LoVo (cell line): ENCODE data around the gene TLCD3A.
"Not testable (repeated sequence)": the region's sequence is repeated elsewhere in the genome, so short reads cannot be mapped to it uniquely, and the experiment has no call there.

ENCODE experiments used
- DNase-seq: peaks from one replicate; pipeline ENCODE4 v3.0.0-alpha.2; 2016; ENCODE audit warnings: low spot score

The TLCD3A gene

DNA sequence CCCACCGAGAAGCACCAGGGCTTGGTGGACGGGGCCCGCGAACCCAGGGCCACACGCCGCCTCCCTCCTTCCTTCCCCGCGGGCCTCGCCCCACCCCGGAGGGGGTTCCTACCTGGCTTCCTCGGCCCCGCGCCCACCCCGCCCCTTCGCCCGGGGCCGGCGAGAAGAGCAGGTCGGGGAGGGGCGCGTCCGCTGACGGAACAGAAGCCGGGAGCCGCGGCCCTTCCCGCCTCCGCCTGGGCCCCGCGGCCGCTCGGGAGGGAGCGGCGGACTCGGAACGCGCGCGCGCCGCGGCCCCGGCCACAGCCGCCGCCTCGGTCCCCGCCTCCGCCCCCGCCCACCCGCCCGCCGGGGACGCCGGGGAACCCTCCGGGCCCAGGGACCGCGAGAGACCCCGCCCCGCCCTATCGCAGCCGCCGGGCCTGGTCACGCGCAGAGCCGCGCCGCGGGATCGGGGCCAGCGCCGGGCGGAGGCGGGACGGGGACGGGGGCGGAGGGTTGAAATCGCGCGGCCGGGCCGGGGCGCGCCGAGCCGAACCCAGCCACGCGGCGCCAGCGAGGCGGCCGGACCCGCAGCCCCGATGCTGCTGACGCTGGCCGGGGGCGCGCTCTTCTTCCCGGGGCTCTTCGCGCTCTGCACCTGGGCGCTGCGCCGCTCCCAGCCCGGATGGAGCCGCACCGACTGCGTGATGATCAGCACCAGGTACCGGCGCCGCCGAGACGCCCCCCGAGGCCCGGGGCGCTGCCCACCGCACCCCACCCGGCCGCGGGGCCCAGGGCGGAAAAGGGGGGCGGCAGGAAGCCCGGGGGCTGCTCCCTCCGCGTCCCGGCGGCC is at the start of gene TLCD3A:
Gene TLCD3A, plus strand, starts transcription at position 530 of the 835 bp plus-strand sequence. Its CDS starts 52 bp downstream, at position 582.
- DNase-seq, result peak; percentile 68

DNA sequence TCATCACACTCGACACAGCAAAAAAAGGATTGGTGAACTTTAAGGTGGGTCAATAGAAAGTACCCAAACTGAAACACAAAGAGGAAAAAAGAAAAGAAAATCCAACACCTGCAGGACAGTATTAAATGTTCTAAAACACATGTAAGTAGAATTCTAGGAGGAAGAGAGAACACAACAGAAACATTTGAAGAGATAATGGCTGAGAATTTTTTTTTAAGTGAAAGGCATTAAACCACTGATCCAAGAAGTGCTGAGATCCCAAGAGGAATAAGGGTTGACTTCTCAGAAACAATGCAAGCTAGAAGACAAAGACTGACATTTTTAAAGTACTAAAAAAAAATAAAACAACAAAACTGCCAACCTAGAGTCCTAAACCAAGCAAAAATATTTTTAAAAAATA is 49.4 kb upstream of the TLCD3A start:
- no peak for DNase-seq

DNA sequence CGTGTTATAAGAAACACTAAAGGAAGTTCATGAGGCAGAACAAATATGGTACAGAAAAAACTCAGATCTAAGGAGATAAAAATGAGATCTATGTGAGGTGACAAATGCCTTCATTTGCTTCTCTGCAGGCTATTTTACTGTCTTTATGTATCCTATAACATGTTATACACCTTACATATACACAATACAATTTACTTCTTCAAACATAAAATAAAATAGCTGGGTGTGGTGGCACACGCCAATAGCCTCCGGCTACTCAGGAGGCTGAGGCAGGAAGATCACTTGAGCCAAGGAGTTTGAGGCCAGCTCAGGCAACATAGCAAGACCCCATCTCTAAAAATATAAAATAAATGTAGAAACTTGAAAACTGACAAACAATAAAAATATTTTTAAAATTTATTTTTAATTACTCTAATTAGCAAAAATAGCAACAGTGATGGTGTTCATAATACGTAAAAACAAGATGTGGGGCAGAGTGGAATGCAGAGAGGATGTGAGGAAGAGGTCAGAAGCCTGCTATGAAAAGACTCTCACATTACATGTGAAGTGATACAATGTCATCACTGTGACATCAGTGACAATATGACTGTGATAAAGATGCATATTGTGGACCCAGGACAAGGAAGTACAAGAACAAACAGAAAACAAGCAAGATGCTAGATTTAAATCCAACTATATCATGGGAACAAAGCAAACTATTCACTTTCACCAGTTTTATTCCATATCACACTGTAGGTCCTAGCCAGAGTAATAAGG is 48.7 kb upstream of the TLCD3A start:
- DNase-seq, result no peak

DNA sequence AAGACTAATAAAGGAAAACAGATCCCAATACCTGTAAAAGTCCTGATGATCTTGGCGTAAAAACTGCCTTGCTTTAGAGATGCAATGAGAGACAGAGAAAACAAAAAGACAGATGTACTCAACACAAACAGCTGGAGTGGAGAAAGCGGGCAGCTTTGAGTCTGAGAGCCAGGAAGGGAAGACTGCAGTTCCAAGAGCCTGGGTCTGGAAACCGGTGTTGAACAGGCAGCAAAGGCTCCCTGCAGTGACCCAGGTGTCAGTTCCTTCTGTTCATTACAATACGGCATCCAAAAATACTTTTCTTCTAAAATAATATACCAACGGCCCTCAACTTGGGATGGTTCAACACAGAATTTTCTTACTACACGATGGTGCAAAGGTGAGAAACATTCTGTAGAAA is 47.4 kb upstream of the TLCD3A start:
- no peak for DNase-seq

DNA sequence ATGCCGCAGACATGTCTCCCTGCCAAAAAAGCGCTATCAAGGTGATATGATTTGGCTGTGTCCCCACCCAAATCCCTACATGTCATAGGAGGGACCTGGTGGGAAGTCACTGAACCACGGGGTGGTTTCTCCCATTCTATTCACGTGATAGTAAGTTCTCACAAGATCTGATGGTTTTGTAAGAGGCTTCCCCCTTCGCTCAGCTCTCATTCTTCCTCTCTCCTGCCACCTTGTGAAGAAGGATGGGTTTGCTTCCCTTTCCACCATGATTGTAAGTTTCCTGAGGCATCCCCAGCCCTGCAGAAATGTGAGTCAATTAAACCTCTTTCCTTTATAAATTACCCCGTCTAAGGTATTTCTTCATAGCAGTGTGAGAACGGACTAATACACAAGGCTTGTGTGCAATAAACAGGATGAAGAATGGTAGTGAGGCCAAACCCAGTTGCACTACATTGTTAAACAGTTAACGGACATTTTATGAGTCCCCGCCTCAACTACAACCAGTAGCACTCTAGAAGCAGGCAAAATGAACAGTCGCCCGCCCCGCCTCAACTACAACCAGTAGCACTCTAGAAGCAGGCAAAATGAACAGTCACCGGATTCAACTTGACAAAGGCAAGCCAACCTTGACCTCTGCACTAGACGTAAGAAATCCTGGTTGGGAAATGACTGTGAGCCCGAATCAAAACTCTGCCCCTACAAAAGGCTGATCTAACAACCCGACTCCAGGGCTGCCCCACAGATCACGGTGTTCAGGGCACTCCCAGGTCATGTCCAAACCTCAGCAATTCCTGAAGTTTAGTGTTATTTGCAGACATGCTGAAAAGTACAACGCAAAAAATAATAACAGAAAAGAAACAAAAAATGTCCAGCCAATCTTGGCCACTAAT is 44.1 kb upstream of the TLCD3A start:
- DNase-seq, result no peak

DNA sequence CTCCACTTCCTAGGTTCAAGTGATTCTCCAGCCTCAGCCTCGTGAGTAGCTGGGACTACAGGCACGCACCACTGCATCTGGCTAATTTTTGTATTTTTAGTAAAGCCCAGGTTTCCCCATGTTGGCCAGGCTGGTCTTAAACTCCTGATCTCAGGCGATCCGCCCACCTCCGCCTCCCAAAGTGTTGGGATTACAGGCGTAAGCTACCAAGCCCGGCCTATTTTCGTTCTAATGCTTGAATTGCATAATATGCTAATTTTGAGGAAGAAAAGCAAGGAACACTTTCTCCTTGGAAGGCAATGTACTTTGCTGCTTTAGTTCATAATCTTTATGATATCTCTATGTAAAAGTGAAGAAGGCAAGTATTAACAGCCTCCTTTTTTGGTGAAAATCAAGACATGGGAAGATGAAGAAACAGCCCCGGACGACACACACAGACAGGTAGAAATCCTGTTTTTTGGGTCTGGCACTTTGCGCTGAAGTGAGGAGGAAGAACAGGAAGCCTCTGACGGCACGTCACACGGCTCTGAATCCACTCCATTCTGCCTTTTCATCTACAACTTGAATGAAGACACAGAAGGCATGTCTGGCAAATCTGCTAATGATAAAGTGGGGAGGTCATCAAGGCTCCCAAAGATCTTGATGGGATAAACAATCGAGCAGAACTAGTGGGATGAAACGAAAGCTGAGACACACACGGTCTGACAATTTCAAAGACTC is 42.7 kb upstream of the TLCD3A start:
- DNase-seq, result no peak

DNA sequence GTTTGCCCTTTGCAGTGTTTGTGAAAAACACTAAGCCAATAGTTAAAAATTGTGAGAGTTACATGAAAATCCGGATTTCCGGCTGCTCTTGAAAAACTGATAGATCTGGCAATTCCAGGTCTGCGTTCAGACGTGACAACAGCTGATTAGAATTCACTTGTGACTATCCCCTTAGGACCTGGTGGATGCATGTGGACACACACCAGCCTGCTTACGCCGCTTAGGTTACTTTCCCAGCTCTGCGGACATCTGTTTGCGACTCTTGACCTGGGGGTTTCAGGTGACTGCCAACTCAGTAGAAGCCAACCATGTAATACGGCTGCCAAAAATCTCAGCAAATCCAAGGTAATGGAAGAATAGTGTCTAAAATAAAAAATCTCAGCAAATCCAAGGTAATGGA is 42.0 kb upstream of the TLCD3A start:
- DNase-seq, result no peak

DNA sequence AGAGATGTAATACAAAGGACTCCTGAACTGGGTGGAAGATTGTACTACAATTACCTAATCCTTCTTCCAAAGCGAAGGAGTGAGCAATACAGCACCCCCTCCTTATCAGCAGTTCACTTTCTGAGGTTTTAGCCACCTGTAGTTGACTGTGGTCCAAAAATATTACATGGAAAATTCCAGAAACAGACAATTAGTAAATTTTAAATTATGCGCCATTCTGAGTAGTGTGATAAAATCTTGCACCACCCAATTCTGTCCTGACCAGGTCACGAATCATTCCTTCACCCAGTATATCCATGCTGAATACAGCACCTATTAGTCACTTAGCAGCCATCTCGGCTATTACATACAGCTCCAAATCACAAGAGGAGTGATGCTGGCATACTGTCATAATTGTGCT is 41.0 kb upstream of the TLCD3A start:
- no peak for DNase-seq

DNA sequence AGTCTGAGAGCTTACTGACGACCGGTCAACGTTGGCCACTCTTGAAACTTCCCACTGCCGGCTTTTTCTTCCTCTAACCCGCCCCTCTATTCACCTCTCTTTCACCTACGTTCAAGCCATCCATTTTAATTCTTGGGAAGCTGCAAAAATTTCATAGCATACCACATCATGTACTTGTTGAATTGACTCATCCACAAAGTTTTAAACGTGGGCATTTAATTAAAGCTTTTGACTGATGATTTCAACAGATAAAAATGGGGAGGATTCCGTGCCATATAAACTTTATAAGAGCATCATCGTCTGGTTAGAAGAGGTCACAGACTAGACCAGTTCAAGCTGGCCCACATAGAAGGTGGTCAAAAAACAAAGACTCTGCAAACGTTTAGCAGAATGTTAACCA is 40.3 kb upstream of the TLCD3A start:
- no peak for DNase-seq

DNA sequence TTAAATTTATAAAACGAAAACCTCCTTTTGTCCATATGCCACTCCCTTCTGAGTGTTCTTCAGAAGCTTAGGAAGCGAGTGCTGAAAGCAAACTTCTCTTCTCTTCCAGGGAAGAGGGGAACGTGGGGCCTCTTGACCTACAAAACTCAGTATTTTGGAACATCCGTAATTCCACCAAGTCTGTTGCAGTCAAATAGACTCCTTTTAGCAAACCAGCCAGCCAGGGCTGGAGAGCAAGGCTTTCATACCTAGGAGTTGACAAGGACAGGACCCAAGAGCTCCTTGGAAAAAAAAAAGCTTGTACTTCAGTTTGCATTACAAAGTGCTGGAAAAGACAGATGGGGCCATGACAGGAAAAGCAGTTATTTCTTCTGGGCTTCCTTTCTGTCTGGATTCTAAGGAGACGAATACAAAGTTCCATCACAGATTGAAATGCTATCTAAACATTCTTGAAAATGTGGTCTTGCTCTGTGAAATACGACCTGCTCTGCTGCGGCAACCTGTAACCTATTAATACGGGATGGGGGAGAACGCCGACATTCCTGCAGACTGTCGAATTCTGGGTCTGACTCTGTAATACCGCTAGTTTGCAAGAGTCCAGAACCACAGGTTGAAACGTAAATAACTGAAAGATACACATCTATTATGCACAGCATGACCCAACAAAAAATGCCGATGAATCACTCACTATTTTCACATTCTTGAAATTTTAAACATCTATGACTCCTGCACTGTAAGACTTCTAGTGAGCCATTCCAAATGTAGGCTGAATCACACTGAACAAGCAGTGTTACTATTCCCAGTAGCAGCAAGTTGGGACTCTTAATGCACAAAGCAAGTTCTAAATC is 38.4 kb upstream of the TLCD3A start:
- peak; percentile 16 for DNase-seq

DNA sequence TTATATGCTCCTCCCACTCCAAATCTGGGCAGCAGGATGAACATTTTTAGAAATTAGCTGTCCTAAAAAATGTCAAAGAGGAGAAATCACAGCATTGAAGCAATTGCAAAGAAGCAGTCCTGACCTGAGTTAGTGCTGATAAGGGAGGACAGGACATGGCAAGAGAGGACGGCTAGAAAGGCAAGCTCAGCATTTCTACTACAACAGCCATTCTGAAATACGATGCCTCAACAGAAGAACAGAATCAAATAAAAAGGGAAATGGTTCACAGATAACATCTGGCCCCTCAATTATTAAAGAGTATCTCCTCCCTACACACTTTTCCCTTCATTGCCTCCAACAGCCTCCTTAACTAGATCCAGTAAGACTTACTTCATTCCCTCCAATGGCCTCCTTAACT is 36.0 kb upstream of the TLCD3A start:
- no peak for DNase-seq

DNA sequence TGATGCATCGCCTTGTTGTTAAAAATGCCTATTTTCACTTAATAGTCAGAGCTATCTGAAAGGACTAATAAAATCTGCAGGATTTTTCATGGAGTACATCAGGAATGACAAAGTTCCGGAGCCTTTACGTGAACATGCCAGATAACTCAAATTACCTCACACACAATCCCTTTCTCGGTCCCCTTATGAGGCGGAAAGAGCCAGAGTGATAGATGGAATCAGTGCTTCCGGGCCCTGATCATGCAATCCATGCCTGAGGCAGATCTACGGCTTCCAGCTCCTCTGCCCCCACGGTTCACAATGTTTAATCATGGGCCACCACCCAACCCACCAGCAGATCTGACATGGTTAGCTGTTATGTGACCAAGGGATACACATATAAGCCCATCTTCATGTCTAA is 34.7 kb upstream of the TLCD3A start:
- no peak for DNase-seq

DNA sequence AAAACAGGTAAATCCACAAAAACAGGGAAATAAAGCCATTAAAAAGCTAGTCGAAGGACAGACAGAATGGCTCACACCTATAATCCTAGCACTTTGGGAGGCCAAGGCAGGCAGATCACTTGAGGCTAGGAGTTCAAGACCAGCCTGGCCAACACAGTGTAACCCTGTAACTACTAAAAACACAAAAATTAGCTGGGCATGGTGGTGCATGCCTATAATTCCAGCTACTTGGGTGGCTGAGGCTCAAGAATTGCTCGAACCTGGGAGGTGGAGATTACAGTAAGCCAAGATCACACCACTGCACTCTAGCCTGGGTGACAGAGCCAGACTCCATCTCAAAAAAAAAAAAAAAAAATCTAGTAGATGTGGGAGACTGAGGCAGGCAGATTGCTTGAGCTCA is 34.3 kb upstream of the TLCD3A start:
- DNase-seq, result not testable (repeated sequence)

DNA sequence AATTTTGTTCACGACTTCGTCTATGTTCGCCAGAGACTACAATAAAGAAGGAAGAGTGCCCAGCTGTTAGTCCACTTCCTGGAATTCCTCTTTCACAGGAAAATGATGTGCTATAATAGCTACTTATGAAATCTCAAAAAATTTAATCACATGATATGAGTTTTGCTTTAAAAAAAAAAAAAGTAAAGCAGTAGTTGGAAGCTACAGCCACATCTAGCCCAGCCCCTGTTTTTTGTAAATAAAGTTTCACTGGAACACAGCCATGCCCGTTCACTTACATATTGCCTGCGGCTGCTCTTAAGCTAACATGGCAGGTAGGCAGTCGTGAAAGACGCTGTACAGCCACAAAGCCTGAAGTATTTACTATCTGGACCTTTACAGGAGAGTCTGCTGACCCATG is 33.1 kb upstream of the TLCD3A start:
- DNase-seq, result no peak

DNA sequence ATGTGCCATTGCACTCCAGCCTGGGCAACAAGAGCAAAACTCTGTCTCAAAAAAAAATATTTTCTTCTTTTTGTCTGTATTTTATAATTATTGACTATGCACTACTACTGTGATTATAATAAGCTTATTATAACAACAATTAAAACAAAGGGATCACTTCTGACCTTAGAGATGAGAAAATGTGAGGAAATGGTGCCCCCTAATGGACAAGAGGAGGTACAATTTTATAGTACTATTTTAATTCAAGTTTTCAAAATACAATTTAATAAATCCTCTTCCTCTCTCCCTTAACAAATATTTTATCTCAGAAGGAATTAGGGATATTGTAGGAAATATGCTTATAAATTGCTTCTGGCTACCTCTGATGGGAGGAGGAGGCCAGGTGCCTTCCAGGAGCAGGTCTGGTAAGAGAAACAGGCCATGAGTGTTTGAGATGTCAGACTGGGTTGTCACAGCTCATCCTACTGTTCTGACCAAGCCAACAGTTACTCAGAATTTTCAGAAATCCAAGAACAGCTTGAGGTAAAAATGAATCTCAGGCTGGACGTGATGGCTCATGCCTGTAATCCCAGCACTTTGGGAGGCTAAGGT is 31.8 kb upstream of the TLCD3A start:
- DNase-seq, result peak; percentile 48

DNA sequence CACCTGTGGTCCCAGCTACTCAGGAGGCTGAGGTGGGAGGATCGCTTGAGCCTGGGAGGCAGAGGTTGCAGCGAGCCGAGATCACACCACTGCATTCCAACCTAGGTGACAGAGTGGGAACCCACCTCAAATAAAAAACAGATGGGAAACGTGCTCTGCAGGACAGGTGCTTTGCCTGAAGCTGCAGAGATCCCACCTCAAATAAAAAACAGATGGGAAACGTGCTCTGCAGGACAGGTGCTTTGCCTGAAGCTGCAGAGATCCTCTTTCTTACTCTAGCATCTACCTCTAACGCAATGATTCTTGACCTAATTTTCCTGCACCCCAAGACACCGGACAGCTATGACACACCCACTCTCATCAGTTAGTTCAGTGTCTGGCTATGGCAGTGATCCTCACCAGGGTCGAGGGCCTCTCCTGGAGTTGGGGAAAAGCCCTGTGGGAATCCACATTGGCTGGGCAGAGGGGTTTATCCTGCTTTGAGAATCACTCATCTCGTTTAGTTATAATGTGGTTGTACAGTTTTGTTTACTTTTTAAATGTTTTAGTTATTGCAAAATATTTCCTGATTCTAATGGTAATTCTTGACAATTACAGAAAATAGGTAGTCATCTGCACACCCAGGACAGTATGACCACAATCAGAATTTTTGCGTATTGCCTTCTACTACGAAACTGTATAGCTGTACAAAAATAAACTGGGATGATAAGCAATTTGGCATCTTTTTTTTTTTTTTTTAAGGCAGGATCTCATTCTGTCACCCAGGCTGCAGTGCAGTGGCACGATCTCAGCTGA is 29.1 kb upstream of the TLCD3A start:
- DNase-seq, result no peak

DNA sequence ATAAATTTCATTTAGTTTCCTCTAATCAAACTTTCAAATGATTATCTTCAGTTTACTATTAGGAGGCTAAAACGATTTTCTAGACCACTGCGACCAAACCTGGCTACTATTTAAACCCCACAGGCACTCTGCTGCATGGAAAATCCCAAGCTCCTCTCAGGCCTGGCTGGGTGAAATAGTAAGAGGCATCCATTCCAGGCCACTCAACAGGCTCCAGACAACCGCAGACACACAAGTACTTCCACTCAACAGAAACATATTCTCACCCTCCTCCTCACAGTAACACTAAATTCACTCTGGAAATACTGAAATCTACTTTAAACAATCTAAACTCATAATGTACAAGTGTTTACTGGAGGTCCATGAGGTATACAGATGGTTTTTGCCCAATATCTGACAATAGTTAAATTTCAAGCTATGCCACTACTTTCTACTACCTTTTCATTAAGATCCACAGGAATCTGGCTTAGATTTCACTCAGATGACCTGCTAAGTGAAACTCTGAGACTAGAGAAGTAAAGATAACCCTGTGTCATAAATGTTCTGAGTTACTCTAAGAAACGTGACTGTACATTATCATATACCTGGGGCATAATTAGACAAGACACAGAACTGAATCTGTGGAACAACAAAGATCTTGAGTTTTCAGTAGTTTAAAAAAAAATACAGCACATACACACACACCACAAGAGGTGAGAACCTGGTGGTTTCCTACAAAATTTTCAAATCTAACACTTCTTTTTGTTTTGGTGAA is 28.1 kb upstream of the TLCD3A start:
- no peak for DNase-seq

DNA sequence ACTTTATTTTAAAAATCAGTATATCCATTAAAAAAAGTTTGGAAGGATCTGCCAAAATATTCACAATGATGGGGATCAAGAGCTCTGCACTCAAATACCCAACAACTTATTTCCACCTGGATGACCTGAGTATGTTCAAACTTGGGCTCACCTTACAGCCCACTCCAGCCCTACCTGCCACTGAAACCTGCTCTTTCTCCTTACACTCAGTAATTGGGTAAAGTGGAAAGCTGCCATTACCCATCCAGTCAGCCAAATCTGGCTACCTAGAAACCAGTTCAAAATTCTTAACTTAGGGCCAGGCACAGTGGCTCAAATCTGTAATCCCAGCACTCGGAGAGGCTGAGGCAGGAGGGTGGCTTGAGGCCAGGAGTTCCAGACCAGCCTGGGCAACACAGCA is 27.4 kb upstream of the TLCD3A start:
- no peak for DNase-seq

DNA sequence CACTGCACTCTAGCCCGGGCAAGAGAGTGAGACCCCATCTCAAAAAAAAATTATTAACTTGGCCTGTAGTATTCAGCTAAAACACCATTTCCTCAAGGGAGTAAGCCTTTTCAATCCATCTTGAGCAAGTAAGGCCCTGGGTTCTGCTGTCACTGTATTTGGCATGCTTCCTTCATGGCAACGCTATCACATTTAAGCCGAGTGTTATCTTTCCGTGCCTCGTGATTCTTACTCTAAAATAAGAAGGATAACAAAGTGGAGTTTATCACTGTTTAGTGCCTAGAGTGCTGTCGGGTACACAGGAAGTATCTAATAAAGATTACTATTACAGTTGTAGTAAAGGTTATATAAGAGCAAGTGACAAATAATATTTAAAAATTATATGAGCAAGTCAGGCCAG is 26.5 kb upstream of the TLCD3A start:
- no peak for DNase-seq
